Measurements from ENCODE around the gene SEC62.

The SEC62 gene

DNA sequence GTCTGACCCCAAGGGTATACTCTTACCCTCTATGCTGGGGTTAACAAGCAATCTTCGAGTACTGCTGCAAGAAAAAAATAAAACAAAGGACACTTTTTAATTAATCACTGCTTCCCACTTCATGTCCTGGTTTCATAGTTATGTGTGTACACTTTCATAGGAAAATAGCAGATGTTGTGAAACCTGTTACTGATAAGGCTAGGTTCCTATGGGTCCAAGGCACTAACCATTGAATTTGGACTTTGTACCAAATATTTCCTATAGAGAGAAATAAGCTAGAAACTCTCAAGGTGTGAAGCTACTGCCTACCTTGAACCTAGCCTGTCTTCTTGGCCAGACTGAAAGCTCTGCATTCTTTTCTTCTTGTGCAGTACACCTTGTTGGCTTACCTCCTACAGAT lies 56.6 kb downstream of the SEC62 start:
- TF ChIP-seq CTCF (IDR thresholded peaks at IDR 0.05) = no peak

GRCh38 chr3:170024581-170024980 lies 58.0 kb downstream of the SEC62 start:
- no peak for TF ChIP-seq CTCF (IDR thresholded peaks at IDR 0.05)

DNA sequence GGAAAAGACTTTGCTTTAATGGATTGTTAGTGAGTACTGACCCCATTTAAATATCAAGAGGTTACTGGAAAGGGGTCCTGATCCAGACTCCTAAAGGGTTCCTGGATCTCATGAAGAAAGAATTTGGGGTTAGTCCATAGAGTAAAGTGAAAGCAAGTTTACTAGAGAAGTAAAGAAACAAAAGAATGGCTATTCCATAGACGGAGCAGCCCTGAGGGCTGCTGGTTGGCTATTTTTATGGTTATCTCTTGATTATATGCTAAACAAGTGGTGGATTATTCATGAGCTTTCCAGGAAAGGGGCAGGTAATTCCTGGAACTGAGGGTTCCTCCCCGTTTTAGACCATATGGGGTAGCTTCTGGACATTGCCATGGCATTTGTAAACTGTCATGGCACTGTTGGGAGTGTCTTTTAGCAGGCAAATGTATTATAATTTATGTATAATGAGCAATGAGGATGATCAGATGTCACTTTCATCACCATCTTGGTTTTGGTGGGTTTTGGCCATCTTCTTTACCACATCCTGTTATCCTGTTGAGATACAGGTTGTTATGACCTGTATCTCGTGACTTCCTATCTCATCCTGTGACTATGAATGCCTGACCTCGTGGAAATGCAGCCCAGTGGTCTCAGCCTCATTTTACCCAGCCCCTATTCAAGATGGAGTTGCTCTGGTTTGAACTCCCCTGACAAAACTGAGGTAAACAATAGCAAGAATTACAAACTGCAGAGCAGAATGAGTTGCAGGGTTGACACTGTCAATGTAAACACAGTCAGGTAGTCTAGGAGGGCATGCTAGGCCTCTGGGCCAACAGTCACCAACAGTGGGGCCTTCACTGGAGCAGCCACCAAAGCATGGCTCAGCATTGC lies 60.9 kb downstream of the SEC62 start:
- TF ChIP-seq CTCF (IDR thresholded peaks at IDR 0.05) = no peak

GRCh38 chr3:170033489-170033888 lies 66.9 kb downstream of the SEC62 start:
- TF ChIP-seq CTCF (IDR thresholded peaks at IDR 0.05) = no peak

- peak; percentile 94 for TF ChIP-seq CTCF (IDR thresholded peaks at IDR 0.05)
Measured at GRCh38 chr3:170037463-170038433, 71.1 kb downstream of the SEC62 start, which contains the start of gene GPR160. Gene GPR160 (plus strand): TSS chr3:170037995. CDS start chr3:170083973, 45,978 bp downstream.

- TF ChIP-seq CTCF (IDR thresholded peaks at IDR 0.05) = no peak
Measured at GRCh38 chr3:170038434-170039110, 72.0 kb downstream of the SEC62 start.

DNA sequence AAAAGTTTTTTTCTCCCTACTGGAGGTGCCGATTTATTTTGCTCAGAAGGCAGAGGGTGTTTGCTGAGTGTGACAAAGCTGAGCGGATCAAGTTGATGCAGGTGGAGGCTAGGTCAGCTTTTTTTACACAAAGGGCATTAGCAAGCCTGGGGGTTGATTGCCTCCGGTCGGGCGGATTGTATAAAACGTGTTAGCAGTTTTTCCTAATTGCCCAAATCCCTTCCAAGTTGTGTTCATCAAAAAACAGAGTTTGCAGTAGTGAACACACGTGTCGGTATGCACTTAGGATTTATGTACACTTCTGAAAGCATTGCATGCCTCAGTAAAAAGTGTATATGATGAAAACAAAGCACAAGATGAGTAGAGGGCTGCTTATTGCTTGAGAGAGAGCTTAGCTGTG lies 73.8 kb downstream of the SEC62 start:
- TF ChIP-seq CTCF (IDR thresholded peaks at IDR 0.05) = no peak
